ENCODE data around the gene ZNF423. TPM values are rescaled to one million over a fixed set of nuclear protein-coding genes. Genes with fewer than 3 reads are reported as not detected.

Gene ZNF423
- total RNA-seq, 1 donor from 2014 or later: 22.5 TPM

GRCh38 chr16:49824593-49824992, 31.3 kb downstream of the ZNF423 start:
- peak; percentile 87 for DNase-seq

DNA sequence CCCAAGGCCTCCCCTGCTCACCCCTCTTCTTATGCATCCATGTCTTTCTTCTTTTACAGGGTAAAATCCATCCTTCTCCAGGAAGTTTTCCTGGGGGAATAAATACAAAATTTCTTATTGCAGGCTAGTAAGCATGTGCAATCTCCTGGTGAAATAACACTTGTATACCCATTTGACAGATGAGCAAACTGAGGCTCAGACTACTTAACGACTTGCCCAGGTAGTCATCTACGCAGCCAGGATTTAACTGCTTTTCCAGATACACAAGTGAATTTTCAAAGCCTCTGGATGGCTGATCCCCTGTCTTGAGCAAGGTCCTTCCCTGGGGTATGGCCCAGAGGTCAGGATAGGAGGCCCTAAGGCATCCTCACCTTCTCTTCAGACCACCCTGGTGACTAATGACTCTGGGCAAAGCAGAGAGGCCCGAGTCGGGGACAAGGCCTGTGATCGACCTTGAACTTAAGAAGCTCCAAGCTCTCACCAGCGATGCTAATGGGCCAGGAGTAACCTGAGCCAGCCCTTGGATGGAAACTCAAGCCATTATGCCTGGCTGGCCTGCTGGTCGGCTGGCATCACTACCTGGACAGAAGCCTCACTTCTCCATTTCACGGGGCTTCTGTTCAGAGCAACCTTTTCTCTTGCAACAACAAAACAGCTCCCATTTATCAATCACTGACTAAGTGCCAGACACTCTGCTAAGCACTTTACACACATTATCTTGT, 33.1 kb downstream of the ZNF423 start:
- no peak for DNase-seq

DNA sequence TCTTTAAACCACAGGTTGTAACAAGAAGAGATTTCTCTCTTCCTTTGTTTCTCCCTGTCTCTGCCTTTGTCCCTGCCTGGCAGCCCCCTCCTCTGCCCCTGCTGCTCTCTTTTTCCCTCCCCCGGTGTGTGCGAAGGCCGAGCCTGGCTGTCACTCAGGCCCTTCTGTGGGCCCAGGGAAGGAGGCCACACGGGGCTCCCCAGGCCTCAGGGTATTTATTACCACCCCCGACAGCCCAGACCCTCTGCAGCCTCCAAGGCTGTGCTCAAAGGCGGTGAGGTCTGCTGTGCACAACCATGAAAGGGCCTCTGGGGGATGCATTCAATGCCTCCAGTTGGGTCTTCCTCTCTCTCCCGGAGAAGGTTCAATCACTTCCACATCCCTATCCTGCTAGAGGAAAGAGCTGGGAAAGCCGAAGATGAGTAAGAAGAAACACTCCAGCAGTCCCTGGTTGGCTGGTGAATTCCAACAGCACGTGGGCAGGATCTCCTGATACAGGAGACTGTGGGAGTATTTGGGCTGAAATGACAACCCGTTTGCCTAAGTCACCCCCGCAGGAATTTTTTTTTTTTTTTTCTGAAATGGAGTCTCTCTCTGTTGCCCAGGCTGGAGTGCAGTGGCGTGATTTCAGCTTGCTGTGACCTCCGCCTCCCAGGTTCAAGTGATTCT, 34.2 kb downstream of the ZNF423 start:
- no peak for DNase-seq

DNA sequence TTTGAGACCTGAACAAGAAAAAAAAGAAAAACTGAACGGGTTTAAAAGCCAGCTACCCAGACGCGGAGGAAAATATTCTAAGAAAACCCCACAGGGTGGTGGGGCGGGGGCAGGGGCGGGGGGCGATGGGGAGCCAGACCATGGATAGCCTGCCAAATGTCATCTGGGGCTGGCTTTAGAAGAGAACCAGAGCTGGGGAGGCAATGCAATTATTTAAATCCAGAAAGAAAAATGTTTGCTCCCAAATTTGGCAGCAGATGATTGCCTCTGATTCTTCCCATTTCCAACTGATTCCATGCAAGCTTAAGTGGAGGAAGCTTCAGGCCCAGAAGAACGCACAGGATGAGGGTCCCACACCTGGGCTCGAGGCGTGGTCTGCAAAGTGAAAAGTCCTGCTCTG, 34.8 kb downstream of the ZNF423 start:
- peak; percentile 67 for DNase-seq

- no peak for DNase-seq
These were observed 38.0 kb downstream of the ZNF423 start for GRCh38 chr16:49817754-49818507.

GRCh38 chr16:49816875-49817274, 39.0 kb downstream of the ZNF423 start:
- peak; percentile 81 for DNase-seq

GRCh38 chr16:49811644-49812334, 44.1 kb downstream of the ZNF423 start:
- peak; percentile 95 for DNase-seq

DNA sequence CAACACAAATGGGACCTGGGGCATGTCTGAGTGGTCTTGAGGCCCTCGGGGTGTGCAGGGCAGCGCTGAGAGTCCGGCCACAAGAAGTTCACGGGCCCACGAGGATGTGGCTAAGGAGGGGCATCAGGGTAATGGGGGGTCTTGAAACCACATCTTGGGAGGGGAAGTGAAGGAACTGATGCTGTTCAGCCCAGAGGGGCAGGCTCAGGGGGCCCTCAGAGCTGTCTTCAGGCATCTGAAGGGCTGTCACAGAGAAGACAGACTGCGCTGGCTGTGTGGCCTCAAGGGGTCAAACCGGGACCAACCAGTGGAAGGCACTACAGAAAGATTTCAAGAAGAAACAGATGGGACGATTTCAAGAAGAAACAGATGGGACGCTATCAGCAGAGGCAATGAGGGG, 45.1 kb downstream of the ZNF423 start:
- no peak for DNase-seq

DNA sequence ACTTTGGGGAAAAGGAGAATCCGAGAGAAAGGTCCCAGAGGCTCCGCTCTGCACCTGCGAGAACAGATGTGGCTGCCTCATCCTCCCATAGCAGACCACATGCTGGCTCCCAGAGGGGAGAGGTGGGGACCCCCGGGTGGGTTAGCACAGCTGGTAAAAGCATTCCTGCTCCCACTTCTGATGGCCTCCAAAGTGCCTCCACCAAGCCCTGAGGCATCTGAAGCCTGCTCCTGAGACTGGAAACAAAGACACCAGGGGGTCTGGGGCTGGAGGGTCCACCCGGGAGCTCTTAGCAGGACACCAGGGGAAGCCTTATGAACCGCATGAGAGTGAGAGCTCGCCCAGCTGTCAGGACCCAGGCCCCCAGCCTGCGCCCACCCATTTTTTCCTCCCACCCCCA, 46.4 kb downstream of the ZNF423 start:
- no peak for DNase-seq

GRCh38 chr16:49809062-49809461, 46.9 kb downstream of the ZNF423 start:
- DNase-seq: no peak

GRCh38 chr16:49806446-49806845, 49.5 kb downstream of the ZNF423 start:
- DNase-seq: no peak

- DNase-seq: no peak
These were observed 54.6 kb downstream of the ZNF423 start for GRCh38 chr16:49801290-49801689.

DNA sequence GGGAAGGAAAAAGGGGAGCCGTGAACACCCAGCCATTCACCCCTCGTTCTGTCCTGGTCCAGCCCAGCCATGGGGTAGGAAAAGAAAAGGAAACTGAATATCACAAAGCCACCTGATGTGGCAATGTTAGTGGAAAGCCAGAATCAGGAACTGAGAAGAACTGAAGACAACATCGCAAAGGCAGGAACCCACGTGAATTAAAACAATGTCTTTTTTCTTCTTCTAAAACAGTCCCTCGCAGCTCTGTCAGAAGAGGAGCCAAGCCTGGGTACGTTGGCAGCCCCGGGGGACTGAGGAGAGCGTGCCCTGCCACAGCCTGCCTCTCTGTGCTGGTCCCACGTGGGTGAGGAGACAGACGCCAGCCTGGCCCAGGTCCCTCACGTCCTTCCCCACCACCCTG, 55.0 kb downstream of the ZNF423 start:
- no peak for DNase-seq

- DNase-seq: no peak
These were observed 55.5 kb downstream of the ZNF423 start for GRCh38 chr16:49800441-49800840.

DNA sequence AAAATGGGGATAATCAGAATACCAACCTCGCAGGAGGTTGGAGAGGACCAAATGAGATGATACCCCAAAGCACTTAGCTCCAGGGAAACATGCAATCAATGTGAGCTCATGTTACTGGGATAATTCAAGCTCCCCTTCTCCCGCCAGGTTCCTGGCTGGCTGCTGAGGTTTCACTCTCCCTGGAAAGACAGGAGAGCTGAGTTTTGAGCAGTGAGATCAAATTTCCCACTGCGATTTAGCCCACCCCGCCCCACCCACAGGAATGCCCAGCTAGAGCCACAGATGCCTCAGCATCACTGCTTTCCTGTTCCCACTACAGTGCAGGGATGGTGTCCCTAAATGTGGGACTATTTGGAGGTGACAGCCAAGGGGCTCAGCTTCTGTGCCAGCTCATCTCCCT, 56.7 kb downstream of the ZNF423 start:
- peak; percentile 51 for DNase-seq

- no peak for DNase-seq
These were observed 60.4 kb downstream of the ZNF423 start for GRCh38 chr16:49795513-49795912.

DNA sequence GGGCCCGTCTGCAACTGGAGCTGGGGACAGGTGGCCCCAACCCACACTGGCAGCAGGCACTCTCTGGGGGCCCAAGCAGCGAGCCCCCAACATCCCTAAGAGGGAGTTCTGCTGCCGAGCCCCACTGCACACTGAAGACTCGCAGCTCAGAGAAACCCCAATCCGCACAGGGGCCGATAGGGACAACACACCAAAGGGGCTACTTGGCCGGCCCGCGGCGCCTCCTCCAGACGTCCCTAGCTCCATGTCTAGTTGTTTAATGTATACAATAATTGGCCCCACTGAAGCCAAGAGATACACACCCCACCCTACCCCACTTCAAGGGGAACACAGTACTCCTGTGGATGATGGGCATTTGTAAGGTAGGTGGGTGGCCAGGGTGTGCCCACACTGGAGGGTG, 62.7 kb downstream of the ZNF423 start:
- no peak for DNase-seq

DNA sequence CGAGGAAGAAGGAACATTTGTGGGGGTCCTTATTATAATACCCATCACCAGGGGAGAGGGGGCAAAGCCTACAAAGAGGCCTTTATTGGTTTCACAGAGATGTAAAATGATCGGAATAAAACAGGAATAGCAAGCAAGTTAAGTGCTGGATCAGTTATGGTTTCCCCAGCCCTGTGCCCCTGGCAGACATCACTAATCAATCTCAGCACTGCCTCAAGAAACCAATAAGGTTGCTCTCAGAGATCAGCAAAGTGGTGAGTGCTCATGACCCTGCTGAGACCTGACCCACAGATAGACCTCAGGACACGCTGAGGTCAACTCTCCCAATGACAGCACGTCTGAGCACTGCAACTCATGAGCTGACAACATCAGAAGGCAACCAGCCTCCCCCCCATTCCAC, 66.3 kb downstream of the ZNF423 start:
- no peak for DNase-seq

DNA sequence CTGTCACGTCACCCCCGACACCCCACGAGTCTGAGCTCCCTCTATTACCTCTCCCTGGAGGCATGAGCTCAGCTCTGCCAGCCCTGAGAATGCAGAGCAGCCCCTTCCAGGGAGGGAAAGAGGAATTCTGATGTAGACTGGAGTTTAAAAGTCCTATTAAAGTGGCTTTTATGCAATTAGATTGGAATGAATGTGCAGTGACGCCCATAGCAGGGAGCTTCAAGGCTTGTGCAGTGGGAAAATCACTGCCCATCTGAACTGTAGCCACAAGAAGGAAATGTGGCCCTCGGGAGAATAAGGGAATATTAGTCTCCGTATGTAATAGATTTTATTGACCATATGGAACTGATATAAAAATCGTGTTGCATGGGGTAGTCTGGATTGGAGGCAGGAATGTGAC, 66.9 kb downstream of the ZNF423 start:
- no peak for DNase-seq

GRCh38 chr16:49788572-49788971, 67.3 kb downstream of the ZNF423 start:
- no peak for DNase-seq

GRCh38 chr16:49786926-49787557, 68.9 kb downstream of the ZNF423 start:
- DNase-seq: no peak

GRCh38 chr16:49785970-49786369, 69.9 kb downstream of the ZNF423 start:
- DNase-seq: no peak

All from tongue (tissue), 2 donors.